Esophagus squamous epithelium (tissue), 4 donors: Measurements from ENCODE around the gene ZNF385B.

Experiments used
- CTCF ChIP-seq, 6 experiments: fragments of 450-650 bp in 4 of 6; fragments of 200-600 bp in 2 of 6; sonication (generic) in 2 of 6; IDR thresholded peaks; one replicate each; pipeline ENCODE4 v1.5.1; 2016 to 2019; ENCODE audit warnings: antibody characterized with exemption in 6 of 6, mild to moderate bottlenecking in 4 of 6, moderate library complexity in 4 of 6
- POLR2A ChIP-seq, 4 donors: fragments of 450-650 bp; IDR thresholded peaks; one replicate each; pipeline ENCODE4 v1.6.1; 2017; ENCODE audit warnings: antibody characterized with exemption in 4 of 4, mild to moderate bottlenecking in 4 of 4, moderate library complexity in 3 of 4

- TF ChIP-seq POLR2A (IDR thresholded peaks at IDR 0.05) (no peak), CTCF (IDR thresholded peaks at IDR 0.05) (no peak)
These were observed 412.4 kb downstream of the ZNF385B start for GRCh38 chr2:179449010-179449409.
